ENCODE measurements around the gene FAM13B. TPM values are rescaled to one million over a fixed set of nuclear protein-coding genes. Genes with fewer than 3 reads are reported as not detected.

FAM13B gene
- total RNA-seq, 1 donor from 2014 or later, result 37.5 TPM

GRCh38 chr5:137902408-137903133 is 130.3 kb downstream of the FAM13B start:
- intact Hi-C loops (cut with micrococcal nuclease), result no loop called here

DNA sequence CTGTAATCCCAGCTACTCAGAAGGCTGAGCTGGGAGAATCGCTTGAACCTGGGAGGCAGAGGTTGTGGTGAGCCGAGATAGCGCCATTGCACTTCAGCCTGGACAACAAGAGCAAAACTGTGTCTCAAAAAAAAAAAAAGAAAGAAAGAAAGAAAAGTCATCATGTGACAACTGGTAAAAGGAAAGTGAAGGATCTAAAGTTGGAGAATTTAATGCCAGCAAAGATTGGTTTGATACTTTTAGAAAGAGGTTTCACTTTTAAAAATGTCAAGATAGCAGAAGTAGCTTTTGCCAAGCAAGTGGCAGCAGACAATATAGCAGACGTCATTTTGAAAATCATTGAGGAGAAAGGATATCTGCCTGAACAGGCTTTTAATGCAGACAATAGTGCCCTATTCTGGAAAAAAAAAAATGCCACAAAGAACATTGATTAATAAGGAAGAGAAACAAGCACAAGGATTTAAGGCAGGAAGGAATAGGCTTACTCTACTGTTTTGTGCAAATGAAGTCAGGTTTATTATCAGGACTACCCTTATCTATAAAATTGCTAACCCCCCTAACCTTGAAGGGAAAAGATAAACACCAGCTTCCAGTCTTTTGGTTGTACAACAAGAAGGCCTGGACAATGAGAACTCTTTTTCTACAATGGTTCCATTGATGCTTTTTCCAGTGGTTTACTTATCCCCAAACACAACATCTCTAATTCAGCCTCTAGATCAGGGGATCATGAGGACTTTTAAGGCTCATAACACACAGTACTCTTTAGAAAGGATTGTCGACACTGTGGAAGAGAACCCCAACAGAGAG is 131.7 kb downstream of the FAM13B start:
- intact Hi-C loops (cut with micrococcal nuclease), result no loop called here

DNA sequence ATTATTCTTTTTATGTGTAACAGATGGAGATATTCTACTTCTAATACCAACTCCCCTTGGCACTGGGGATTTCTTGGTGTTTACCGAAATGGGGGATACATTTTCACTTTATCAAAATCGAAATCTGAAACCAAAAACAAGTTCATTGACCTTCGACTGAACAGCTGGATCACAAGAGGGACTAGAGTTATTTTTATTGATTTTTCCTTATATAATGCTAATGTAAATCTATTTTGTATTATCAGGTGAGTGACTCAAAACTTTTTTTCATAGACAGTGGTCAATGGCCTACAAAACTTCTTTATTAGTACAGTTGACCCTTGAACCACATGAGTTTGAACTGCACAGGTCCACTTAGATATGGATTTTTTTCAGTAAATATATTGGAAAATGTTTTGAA is 133.4 kb downstream of the FAM13B start:
- intact Hi-C loops (cut with micrococcal nuclease), result no loop called here

DNA sequence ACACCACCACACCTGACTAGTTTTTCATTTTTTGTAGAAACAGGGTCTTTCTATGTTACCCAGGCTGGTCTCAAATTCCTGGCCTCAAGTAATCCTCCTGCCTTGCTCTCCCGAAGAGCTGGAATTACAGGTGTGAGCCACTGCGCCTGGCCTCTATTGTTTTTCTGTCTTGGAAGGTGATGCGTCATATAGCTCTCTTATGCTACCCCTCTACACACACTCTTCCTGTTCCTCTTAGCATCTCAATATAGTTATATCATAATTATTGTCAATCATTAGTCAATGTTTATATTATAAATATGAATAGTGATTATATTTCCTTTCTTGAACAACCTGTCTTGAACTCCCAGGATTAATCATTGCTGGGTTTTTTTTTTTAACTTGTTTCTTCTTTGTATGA is 136.3 kb downstream of the FAM13B start:
- intact Hi-C loops (cut with micrococcal nuclease), result no loop called here

- intact Hi-C loops (cut with micrococcal nuclease), result no loop called here
These were observed 138.3 kb downstream of the FAM13B start for GRCh38 chr5:137894586-137894985.

DNA sequence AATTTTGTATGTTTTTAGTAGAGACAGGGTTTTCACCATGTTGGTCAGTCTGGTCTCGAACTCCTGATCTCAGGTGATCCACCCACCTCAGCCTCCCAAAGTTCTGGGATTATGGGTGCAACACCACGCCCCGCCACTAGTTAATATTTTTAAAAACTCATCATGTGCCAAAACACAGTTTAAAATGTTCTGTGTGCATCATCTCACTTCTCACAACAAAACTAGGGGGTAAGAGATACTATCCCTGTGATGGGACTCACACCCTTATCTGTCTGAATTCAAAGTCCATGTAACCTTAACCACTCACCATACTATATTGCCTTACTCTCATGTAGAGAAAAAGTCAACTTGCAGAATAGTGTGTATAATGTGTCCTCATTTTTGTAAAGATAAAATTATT is 141.0 kb downstream of the FAM13B start:
- intact Hi-C loops (cut with micrococcal nuclease), result no loop called here

GRCh38 chr5:137890845-137891244 is 142.0 kb downstream of the FAM13B start:
- intact Hi-C loops (cut with micrococcal nuclease), result no loop called here

DNA sequence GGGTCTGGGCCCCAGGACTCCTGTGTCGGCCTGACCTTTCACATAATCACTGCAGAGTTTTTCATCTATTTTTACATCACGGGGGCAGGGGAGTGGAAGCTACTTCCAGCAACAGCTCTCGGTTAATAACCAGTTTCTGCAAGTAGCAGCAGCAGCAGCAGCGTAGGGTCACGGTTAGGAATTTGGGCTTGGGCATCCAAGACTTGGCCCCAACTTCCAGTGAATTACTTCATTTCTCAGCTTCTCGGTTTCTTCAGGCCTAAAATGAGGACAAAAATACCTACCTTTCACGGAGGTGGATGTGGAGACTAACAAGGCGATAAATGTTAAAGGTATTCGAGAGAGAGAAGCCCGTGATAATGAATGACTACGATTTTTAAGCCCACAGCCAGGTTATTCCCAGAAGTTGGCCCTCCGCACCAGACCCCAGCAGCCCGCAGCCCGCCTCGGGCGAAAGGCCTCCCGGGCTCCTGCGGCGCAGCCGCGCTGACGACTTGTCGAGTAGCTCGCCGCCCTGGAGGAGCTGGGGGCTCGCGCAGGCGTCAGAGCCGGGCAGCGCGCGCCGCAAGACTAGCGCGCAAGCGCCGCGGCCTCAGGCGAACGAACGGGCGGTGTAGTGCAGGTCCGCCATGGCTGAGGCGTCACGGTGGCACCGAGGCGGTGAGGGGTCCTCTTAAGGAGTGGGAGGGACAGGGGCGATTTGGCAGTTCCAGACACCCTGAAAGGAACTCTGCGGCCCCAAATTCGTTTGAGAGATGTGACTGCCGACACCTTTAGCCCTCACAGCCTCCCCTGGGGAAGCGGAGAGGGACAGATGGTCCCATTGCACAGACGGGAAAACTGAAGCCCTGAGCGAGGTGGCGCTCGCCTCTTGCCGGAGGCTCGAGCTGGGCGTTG is 143.8 kb downstream of the FAM13B start, which contains the start of gene PKD2L2:
PKD2L2 (plus strand) TSS at position 595 of the 897 bp plus-strand sequence; CDS start at position 630, 35 bp downstream.
- intact Hi-C loops (cut with micrococcal nuclease), result loop anchor here (1.0 to 5.0 kb wide), 3 partner anchors 134 to 289 kb away; partner anchors contain the start of genes BRD8, FAM13B and HNRNPA0

DNA sequence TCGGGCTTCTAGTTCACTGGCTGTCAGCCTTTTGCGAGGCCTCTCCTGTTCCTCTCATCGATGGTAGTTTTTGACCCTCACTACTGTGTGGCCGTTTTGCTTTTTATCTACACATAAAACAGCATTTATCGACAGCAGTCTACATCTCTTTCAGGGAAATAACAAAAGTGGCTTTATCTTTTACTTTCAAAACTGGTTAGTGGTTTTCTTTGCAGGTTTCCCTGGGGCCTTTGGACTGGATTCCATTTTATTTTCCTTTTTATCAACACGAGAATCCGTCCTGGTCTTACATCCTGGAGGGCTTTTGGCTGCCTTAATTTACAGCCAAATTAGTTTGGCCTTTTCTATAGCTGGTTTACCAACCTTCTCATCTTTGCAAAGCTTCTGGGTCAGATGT is 144.4 kb downstream of the FAM13B start:
- intact Hi-C loops (cut with micrococcal nuclease), result loop anchor here (2.0 to 5.0 kb wide), 2 partner anchors 134 to 144 kb away; partner anchors contain the start of genes FAM13B and HNRNPA0

Other genes starting within 250 kb of the FAM13B start
- not detected in 2 replicates for gene MYOT, start 165.2 kb downstream of the FAM13B start, total RNA-seq
- 0.23 TPM in 1 of 2 replicates, not detected in the other for gene PKD2L2, start 143.6 kb downstream of the FAM13B start, total RNA-seq
- gene WNT8A, start 51.0 kb upstream of the FAM13B start, total RNA-seq, result not detected in 2 replicates
- gene NME5, start 106.3 kb upstream of the FAM13B start, total RNA-seq, result not detected in 2 replicates
- 54.6 and 62.0 TPM in 2 replicates for gene BRD8, start 145.6 kb upstream of the FAM13B start, total RNA-seq
- 40.2 and 42.9 TPM in 2 replicates for gene KIF20A, start 146.0 kb upstream of the FAM13B start, total RNA-seq
- 36.3 and 37.4 TPM in 2 replicates for gene CDC23, start 180.2 kb upstream of the FAM13B start, total RNA-seq
- gene GFRA3, start 241.5 kb upstream of the FAM13B start, total RNA-seq, result not detected in 2 replicates